ENCODE results near the gene PTPRM.

DNA sequence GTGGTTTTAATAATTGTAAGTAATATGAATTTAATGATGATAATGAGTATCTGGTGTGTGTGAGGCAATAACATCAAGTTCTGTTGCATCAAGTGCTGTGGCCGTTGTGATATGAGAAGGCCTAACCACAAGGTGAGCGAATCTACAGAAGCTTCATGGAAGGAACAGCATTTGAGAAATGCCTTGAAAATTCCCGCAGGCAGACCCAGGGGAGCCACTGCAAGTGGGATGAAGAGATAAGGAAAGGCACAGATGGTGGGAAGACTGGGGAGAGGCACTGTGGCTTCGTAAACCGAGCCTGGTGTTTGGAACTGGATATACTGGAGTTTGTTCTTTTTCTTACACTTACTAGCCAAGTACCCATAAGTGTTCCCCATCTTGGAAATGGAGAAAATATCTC, 357.5 kb downstream of the PTPRM start:
- TF ChIP-seq EZH2 (IDR thresholded peaks at IDR 0.05; ENCODE audit: insufficient read depth, poor library complexity, severe bottlenecking), result no peak
- TF ChIP-seq EZH2phosphoT487 (IDR thresholded peaks at IDR 0.05; ENCODE audit: insufficient read depth, low read depth), result no peak
